Kidney epithelial cell (primary cell): ENCODE measurements around the gene THOC2. TPM values are rescaled to one million over a fixed set of nuclear protein-coding genes. Genes with fewer than 3 reads are reported as not detected.

ENCODE experiments used
- DNase-seq: peaks from one replicate; pipeline ENCODE4 v3.0.0-alpha.2; 2010; ENCODE audit warnings: low read depth
- H3K27me3 ChIP-seq: 2 replicates; pipeline ENCODE4 v1.6.0; 2011; ENCODE audit warnings: low read length; ENCODE audit not compliant: control insufficient read depth, insufficient read depth
- H3K36me3 ChIP-seq: 2 replicates; pipeline ENCODE4 v1.5.1; 2011; ENCODE audit warnings: low read length; ENCODE audit not compliant: control insufficient read depth, insufficient read depth
- H3K4me3 ChIP-seq: 2 replicates; pipeline ENCODE4 v1.5.1; 2011; ENCODE audit warnings: low read depth, mild to moderate bottlenecking, control low read depth, low read length
- CTCF ChIP-seq: IDR thresholded peaks from 2 replicates; pipeline ENCODE4 v1.5.1; 2011; ENCODE audit warnings: mild to moderate bottlenecking, moderate library complexity, low read length, control low read depth, inconsistent platforms; ENCODE audit not compliant: insufficient read depth, poor library complexity, severe bottlenecking
- total RNA-seq: library from RNA; depleted of rRNA; stranded (reverse); fragments of >200 nt; gene quantifications from 2 replicates; pipeline ENCODE4 v1.2.3, GENCODE V29; 2015

The THOC2 gene
- total RNA-seq, 1 donor from 2014 or later = 52.1 TPM

- Histone ChIP-seq H3K27me3 (no peaks in the 10 kb centered on the region), H3K36me3 (no peaks in the 10 kb centered on the region), H3K4me3 (no peak overlapping the region)
- no peak for DNase-seq
- TF ChIP-seq CTCF = no peak
These were observed 170.3 kb downstream of the THOC2 start for GRCh38 chrX:123562342-123563146.

GRCh38 chrX:123561439-123562215, 171.2 kb downstream of the THOC2 start:
- no peak for DNase-seq
- Histone ChIP-seq H3K27me3 (no peaks in the 10 kb centered on the region), H3K4me3 (no peak overlapping the region), H3K36me3 (no peaks in the 10 kb centered on the region)
- no peak for TF ChIP-seq CTCF

- no peak for DNase-seq
- Histone ChIP-seq H3K27me3 (no peaks in the 10 kb centered on the region), H3K36me3 (no peaks in the 10 kb centered on the region), H3K4me3 (no peak overlapping the region)
- no peak for TF ChIP-seq CTCF
These were observed 182.0 kb downstream of the THOC2 start for GRCh38 chrX:123550829-123551228.

Other genes with a start within 250 kb of the THOC2 start
- gene XIAP, start 127.0 kb upstream of the THOC2 start, total RNA-seq = 31.3 and 40.8 TPM in 2 replicates
- gene STAG2, start 228.7 kb upstream of the THOC2 start, total RNA-seq = 29.2 and 35.1 TPM in 2 replicates